Ammon's horn (tissue), 1 donor: ENCODE results near the gene CNKSR1.

Experiments used
- DNase-seq: peaks from one replicate; pipeline ENCODE4 v3.0.0-alpha.2; 2016; ENCODE audit warnings: low spot score

The CNKSR1 gene

GRCh38 chr1:26177182-26177684, at the start of gene CNKSR1:
CNKSR1 (plus strand) TSS chr1:26177491; CDS start chr1:26177548, 57 bp downstream.
- no peak for DNase-seq

DNA sequence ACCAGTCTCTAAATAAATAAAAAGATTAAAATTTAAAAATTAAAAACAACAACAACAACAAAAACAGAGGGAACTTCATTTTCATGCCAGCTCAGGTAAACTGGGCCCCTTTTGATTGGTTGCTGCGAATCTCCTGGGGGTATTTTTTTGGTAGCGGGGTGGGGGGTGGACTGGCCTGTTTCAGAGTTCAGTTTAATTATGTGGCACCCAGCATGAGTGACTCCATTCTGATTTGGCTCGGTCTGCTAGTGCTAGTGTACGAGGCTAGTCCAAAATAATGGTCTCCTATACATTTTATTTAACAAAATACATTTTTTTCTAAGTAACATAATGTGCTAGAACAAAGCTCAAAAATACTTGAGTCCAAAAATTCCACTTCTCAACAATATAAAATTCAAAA, 47.5 kb upstream of the CNKSR1 start:
- DNase-seq = no peak

- DNase-seq = no peak
These were observed 46.6 kb upstream of the CNKSR1 start for GRCh38 chr1:26130695-26131094.

- DNase-seq = no peak
These were observed 45.0 kb upstream of the CNKSR1 start for GRCh38 chr1:26132128-26132833.

DNA sequence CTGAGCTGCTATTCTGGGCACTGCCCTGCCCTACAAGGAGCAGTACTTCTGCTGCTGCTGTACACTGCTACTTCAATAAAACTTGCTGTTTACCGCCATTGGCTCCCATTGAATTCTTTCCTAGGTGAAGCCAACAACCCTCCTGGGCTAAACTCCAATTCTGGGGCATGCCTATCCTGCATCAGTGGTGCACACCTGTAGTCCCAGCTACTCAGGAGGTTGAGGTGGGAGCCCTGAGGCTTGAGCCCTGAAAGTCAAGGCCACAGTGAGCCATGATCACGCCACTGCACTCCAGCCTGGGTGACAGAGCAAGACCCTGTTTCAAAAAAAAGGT, 44.5 kb upstream of the CNKSR1 start:
- DNase-seq = no peak

DNA sequence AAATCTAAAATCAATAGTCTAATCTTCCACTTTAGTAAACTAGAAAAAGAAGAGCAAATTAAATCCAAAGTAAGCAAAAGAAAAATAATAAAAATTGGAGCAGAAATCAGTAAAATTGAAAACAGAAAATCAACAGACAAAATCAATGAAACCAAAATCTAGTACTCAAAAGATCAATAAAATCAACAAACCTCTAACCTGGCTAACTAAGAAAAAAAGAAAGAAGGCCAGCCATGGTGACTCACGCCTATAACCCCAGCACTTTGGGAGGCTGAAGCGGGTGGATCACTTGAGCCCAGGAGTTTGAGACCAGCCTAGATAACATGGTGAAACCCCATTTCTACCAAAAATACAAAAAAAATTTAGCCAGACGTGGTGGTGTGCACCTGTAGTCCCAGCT, 42.8 kb upstream of the CNKSR1 start:
- no peak for DNase-seq

GRCh38 chr1:26138974-26139558, 38.2 kb upstream of the CNKSR1 start:
- no peak for DNase-seq

- DNase-seq = no peak
These were observed 35.1 kb upstream of the CNKSR1 start for GRCh38 chr1:26142159-26142558.

DNA sequence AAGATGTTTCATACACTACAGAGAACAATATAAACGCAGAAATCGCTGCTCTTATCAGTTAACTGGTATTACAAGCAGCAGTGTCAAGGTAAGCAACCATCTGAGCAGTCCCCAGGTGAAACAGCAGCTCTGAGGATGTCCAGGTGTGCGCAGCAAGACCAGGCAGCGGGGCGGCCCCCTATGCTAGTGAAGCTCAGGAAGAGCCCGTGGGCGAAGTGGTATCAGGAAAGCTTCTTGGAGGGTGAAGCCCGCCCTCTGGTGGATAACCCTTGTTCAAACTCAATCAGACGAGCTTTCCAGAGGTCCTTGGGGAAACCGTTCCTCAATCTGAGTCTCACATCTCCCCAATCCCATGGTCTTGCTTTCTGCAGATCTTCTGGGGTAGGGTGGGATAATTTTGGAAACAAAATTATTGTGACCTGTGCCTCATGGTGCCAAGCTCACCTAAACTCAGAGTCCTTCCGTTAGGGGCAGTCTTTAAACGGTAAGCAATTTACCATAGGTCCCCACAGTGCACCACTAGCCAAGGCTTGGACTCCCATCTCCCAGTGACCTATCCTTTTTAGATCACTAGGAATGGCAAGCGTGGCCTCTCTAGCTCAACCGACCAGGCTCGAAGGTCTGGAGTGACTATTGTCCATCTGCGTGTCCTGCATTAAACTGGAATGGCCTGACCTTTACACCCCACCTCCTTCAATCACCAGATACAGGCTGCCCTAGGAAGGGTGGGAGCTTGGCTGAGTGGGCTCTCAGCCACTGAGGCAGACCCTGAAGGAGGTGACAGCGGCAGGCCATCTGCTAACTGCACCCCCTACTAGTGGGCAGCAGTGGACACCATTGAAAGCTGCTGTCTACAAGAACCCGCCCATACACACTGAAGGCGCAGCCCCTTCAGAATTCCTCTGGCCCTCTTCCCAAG, 32.0 kb upstream of the CNKSR1 start:
- DNase-seq = peak; percentile 91

DNA sequence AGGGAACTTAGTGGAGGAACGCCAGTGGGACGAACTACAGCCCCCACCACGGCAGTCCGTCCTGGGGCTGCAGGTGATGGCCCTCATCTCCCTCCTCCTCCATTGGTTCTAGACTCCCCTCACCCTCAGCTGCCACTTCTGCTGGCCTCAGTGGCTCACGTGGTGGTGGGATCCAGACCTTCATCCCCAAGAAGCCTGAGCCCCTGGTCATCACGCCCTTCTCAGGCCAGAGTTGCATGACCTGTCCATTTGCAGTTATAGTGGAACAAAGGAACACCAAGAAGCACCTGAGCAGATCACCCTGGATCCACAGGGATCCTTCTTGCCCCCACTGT, 31.4 kb upstream of the CNKSR1 start:
- DNase-seq = no peak

- no peak for DNase-seq
These were observed 28.4 kb upstream of the CNKSR1 start for GRCh38 chr1:26148887-26149286.

DNA sequence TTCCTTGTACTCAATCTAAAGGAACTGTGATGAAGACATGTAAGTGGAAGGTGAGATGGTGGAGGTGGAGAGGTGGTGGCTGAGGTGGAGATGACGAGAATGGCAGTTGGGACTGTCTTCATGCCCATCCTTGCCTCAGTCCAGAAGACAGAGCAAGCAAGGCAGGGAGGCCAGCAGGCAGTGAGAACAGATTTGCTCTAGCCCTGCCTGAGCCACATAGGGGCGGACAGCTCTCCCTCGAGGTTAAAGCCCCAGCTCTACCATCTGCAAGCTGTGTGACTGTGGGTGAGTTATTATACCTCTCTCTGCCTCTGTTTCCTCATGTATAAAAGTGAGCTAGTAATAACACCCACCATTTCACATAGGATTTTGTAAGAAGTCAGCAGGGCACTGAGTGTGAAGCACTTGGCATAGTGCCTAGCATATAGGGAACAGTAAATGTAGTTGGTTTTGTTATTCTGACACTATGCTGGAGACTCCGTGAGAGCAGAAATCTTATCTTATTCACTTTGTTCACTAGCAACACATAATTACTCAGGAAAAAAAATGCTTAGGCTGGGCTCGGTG, 23.2 kb upstream of the CNKSR1 start:
- no peak for DNase-seq

DNA sequence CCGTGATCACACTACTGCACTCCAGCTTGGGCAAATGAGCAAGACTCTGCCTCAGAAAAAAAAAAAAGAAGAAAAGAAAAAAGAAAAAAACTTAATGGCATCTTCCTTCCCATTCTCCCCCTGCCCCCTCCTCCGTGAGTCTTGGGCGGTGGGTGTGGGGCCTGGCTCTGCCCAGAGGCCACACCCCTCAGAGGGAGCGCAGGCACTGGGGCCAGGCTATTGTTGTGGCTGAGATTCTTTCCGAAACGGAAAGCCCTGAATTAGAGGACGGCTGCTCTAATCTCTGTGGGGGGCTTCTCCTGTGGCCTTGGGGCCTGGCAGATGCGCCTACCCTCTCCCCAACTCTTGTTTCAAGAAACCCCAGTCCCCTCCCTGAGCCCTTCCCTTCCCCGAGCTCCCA, 22.5 kb upstream of the CNKSR1 start:
- no peak for DNase-seq

- DNase-seq = no peak
These were observed 21.7 kb upstream of the CNKSR1 start for GRCh38 chr1:26155370-26156284.

DNA sequence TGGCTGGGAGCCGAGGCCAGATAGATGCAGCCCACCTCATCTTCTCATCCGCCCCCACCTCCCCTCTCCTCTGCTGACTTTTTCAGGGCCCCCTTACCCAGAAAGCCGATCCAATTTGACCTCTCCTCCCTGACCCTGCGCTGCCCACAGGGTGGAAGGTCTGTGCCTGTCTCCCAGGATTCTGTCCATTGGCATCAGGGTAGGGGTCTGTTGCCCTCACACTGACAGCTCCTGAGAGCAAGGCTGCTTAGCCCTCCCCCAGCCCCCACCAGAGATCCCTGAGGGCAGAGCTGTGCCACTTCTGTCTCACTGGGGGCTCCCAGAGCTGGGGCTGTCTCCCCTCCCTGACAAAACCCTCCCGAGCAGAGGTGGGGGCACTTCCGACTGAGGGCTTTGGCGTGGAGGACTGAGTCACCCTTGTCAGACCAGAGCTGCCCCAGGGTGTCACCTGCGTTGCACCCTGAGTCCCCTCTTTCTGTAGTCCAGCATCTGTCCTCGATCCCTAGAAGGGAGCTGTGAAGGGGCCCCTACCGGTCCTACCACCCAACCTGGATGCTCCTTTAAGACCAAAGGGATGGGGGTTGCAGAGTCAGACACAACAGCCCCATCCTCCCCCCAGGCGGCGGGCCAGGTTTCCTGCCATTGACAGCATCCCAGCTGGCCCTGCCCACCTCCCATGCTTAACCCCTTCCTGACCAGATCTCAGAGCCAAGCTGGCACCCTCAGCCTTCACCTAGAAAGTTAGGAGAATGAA, 20.8 kb upstream of the CNKSR1 start:
- no peak for DNase-seq

GRCh38 chr1:26158271-26158907, 18.9 kb upstream of the CNKSR1 start:
- DNase-seq = no peak

DNA sequence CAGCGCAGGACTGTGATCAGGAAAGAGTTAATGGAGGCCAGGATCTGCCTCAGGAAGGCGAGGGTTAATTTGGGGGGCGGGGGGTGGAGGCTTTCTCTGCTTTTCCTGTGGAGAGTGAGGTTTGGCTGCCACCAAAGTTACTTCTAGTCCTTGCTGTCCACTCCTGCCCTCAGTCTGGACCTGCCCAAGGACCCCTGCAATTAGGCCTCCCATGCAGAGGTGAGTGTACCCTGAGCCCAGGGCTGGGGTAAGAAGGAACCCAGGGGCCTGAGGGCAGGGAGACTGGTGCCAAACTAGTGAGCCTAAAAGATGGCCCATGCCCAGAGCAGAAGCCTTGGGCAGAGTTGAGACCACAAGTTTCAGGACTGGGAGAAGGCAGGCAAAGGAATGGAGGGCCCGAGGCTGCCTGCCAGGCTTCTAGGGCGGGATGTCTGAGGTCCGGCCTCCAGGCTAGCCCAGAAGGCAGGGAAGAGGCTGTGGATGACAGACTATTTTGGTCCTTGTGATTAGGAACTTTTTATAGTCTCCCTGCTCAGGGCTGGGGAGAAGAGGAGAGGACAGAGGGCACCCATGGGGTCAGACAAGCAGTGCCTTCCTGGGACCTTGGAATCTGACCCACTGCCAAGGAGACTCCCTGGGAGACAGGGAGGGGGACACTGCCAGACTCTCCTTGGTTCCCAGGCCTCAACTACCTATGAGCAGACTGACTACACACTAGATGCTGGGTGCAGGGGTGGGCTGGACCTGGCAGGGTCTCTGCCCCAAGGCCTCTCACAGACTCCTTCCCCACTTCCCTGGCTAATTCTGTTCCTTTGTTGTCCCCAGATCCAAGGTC, 18.2 kb upstream of the CNKSR1 start, which contains the start of gene FAM110D:
TSS of gene FAM110D (plus strand) at position 172 of the 835 bp plus-strand sequence. CDS start 2,213 bp downstream, outside the sequence.
- DNase-seq = no peak

- DNase-seq = no peak
These were observed 17.6 kb upstream of the CNKSR1 start for GRCh38 chr1:26159743-26160039.
